Activated CD4-positive, alpha-beta T cell treated with anti-CD3 and anti-CD28 coated beads, Interleukin-2, amount 50 U/mL, for 4 hours (primary cell): ENCODE results near the gene RASAL2.
"Not testable (repeated sequence)": the region's sequence is repeated elsewhere in the genome, so short reads cannot be mapped to it uniquely, and the experiment has no call there.

Experiments used
- DNase-seq, 2 experiments: peaks; one replicate each; pipeline ENCODE4 v3.0.0-alpha.2; 2020

RASAL2 gene

DNA sequence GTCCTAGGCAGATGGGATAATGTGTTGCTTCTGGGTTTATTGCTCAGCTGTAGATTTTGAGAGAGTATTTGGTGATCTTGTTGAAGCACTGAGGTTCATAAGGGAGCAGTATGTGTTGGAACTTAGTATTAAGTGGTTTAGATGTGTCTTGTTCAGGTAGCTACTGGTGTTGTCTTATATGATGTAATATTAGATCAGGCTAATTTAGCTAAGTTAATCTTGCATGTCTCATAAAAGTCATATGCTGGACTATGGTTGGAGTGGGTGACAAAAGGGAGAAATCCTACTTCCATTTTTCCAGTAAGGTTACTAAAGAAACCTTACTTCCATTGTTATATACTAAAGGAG is 206.4 kb downstream of the RASAL2 start:
- DNase-seq, result no peak

- no peak for DNase-seq
Measured at GRCh38 chr1:178301141-178301540, 207.2 kb downstream of the RASAL2 start.

- no peak for DNase-seq
Measured at GRCh38 chr1:178307264-178307663, 213.4 kb downstream of the RASAL2 start.

- DNase-seq, result no peak
Measured at GRCh38 chr1:178308438-178308837, 214.5 kb downstream of the RASAL2 start.

- DNase-seq, result no peak
Measured at GRCh38 chr1:178310685-178311105, 216.8 kb downstream of the RASAL2 start.

DNA sequence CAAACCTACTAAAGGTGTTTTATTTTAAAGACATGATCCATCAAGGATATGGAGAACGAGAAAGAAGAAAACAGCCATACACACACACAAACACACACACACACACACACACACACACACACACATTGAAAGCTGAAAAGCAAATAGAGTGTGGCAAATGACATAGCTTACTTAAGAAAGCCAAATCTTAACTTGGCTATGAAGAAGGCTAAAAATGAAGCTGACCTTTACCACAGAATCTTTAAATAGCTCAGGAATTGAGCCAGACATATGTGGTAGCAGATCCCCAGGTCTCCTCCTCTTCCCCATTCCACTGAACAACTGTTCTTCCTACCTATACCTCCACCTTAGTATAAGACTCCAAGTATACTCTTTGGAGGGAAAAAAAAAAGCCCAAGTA is 217.3 kb downstream of the RASAL2 start:
- DNase-seq, result no peak

DNA sequence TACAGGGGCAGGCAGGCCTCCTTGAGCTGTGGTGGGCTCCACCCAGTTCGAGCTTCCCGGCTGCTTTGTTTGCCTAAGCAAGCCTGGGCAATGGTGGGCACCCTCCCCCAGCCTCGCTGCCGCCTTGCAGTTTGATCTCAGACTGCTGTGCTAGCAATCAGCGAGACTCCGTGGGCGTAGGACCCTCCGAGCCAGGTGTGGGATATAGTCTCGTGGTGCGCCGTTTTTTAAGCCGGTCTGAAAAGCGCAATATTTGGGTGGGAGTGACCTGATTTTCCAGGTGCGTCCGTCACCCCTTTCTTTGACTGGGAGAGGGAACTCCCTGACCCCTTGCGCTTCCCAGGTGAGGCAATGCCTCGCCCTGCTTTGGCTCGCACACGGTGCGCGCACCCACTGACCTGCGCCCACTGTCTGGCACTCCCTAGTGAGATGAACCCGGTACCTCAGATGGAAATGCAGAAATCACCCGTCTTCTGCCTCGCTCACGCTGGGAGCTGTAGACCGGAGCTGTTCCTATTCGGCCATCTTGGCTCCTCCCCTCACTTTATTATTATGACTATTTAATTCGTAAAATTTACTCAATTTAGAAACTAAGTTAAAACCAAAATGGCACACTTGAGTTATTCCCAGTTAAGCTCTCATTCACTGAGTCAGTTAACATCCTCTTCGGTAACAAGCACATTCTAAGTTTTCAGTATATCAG is 226.5 kb downstream of the RASAL2 start:
- DNase-seq, result not testable (repeated sequence)

DNA sequence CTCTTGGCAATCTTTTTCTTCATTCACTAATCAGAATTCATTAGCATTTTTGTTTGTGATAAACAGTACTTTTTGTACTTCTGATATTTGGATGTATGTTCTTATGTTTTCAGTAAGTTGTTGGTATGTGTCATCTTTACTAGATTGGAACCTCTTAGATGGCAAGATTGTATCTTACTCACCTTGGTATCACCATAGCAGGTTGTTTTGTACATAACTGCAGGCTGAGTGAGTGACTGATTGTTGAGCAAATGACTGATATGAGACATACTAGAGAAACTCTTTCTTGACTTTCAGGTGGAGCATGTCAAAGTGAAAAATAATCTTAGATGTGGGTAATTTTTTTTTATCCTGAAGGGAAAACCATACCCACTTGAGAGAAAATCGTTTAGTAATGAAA is 229.2 kb downstream of the RASAL2 start:
- DNase-seq, result no peak

GRCh38 chr1:178324003-178324402 is 230.1 kb downstream of the RASAL2 start:
- DNase-seq, result no peak

- no peak for DNase-seq
Measured at GRCh38 chr1:178328728-178329127, 234.8 kb downstream of the RASAL2 start.

DNA sequence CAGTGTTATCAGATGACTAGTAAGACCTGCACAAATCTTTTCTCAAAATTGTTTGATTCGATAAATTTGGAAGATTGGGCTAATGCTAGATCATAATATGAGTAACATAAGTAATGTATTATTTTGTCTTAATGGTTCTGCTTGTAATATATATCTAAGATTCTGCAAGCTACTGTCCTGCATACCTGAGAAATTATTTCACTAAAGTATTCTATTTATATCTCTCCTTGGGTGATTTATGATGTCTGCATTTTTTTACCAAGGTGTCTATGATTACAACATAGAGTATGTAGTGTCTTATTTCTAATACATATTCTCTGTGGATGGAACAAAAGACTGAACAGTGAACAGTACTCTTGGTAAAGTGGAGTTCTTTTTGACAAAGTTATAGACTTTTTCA is 236.2 kb downstream of the RASAL2 start:
- DNase-seq, result no peak

- DNase-seq, result no peak
Measured at GRCh38 chr1:178330848-178331497, 237.1 kb downstream of the RASAL2 start.

- DNase-seq, result no peak
Measured at GRCh38 chr1:178335426-178335825, 241.5 kb downstream of the RASAL2 start.

DNA sequence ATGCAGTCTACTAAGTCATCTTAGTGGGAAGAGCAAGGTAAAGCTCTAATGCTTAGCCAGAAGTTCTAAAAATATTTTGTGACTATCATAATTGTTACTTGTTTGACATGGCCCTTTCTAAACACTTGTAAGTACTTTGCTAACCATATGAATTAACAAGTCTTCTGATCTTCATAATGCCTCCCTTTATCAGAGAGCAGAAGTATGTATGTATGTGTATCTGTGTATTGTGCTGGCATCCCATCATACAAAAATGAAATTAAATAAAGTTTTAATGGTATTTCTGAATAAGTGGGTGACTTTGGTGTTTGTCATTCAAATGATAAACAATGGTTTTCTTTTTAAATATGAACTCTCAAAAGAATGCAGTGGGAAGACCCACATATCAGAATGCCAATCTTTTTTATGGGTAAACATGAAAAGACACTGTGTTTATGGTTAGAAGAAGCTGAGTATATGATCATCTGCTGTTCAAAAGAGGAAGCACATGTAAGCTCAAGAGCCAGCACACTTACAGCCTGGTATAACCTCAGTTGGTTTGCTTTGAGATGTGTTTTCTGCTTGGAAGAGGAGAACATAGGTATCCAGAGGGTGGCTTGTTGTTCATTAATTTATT is 243.3 kb downstream of the RASAL2 start:
- DNase-seq, result no peak

GRCh38 chr1:178339834-178340233 is 245.9 kb downstream of the RASAL2 start:
- no peak for DNase-seq

DNA sequence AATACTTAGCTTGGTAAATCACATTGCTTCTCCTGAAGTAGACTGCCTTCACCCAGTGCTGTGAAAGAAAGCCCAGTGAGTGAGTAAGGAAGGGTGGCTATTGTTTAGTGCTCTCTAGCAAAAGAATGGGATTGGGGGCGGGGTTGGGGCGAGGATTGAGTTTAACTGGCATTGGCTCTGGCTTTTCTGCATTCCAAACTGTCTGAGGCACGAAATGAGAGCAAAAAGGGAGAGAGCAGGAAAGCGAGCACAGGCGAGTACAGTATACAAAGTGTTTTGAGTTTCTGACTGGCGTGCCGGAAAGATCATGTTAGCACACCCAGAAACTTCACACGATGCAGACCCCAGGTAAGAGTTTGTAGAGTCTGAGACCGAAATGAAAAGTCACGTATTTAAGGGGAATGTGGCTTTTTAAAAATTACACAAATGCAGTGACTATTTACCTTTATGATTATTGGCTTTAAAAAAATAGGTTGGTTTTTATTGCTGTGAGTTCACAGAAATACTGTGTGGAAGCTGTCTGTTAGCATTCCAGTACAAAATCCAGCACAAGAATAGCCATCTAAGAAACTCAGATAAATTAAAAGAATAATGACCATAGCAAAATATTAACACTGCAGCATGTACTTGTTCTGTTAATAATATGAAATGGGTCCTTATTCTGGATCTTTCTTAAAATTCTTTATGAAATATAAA is 247.5 kb downstream of the RASAL2 start:
- DNase-seq, result no peak

DNA sequence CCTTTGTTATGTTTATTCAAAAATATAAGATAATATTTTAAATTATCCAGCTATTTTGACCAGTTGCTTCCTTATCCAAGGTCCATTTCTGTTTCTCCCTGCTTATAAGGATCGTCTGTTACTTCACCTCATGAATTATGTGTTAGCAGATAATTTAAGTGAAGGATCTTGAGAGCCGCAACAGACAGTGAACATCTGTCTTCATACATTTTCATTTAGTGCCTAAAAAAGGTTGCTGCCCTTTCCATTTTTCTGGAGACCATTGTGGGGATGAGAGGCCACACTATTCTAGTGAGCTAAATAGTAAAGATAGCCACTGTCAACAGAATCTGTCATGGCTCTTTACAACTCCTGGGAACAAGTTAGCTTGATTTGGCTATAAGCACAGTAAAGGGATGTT is 248.8 kb downstream of the RASAL2 start:
- no peak for DNase-seq

- no peak for DNase-seq
Measured at GRCh38 chr1:178344513-178345091, 250.7 kb downstream of the RASAL2 start.

DNA sequence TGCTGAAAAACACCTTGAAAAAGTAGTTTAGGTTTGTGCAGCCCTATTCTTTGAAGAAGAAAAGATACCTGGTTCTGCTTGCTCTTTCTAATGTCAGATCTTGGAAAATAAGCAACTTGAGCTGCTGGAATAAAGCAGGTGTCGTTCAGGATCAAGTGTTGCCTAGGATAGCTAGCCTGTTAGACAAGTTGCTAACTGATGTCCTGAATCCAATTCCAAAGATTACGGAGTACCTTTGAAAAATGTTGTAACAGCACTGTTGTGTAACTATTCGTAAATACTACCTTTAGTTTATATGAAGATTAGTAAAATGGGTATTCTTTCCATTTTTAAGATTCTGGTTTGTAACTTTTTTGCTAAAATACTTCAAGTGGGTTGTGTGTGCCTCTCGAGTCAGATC is 251.3 kb downstream of the RASAL2 start:
- DNase-seq, result no peak

- no peak for DNase-seq
Measured at GRCh38 chr1:178345807-178346206, 251.9 kb downstream of the RASAL2 start.

DNA sequence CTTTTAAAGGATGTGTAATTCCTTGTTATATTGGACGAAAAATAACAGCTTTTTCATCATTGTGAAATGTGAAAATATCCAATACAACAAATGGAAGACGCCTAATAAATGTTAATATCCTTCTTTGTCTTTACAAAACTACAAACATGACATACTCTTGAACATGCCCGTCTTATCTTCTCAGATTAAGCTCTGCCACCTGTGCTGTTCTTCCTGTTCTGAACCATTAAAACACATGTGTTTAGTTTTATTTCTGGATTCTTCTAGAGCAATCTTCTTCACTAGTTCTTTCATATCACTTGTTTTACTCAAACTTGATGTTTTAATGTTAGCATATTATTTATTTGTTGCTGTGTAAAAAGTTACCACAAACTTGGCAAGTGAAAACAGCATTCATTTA is 255.9 kb downstream of the RASAL2 start:
- no peak for DNase-seq

DNA sequence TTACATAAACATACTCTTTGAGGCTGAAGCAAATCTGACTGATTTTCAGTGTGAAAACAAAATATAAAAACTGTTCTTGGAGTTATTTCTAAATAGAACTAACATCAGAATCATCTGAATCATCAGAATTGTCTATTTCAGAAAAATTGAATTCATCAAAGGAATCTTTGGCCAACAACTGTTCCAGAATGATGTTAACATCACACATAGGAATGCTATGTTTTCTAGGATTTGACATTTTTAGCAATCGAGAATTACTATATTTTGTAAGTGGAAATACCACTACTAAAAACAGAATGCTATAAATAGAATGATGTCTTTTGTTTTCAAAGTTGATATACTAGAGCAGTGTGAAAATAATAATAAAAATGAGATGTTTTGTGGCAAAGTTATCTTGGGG is 258.0 kb downstream of the RASAL2 start:
- DNase-seq, result not testable (repeated sequence)

GRCh38 chr1:178352790-178353416 is 259.0 kb downstream of the RASAL2 start:
- no peak for DNase-seq
